ENCODE measurements around the gene E2F1. TPM values are rescaled to one million over a fixed set of nuclear protein-coding genes. Genes with fewer than 3 reads are reported as not detected.
"Not testable (repeated sequence)": the region's sequence is repeated elsewhere in the genome, so short reads cannot be mapped to it uniquely, and the experiment has no call there.

The E2F1 gene
- total RNA-seq, 1 donor from 2014 or later = 8.9 TPM

DNA sequence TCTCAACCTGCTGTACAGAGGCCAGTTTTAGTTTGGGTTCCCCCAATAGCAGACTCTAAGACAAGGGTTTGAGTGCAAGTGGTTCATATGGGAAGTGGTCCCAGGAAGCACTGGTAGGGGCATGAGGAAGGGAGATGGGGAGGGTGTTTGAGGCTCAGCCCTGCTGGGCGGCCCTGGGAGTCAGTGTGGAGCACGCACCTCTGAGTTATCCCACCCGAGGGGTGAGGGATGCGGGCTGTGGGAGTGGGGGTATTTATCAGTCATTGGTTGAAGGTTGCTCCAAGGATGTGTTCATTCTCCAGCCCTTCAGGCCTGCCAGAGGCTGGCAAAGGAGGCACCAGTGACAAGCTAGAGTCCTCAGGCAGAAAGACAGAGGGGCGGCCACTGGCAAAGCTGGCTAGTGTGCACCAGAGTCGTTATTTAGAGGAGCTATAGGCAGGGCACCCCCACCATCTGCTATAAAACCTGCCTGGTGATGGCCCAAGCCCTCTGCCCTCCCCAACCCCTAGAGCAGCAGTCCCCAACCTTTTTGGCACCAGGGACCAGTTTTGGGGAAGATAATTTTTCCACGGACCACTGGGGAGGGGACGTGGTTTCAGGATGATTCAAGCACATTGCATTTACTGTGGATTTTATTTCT, 17.4 kb upstream of the E2F1 start:
- ChIA-PET POLR2A (interaction anchor here (0.5 kb wide), 1 partner anchor 53 kb away, joined by 3 read pairs; no protein-coding TSS in a partner anchor), CTCF (no interaction called here)
- no peaks in the 10 kb centered on the region for H3K27me3 Mint-ChIP-seq
- ATAC-seq (ENCODE audit: low read depth) = no peak
- no peak overlapping the region for H3K27ac Mint-ChIP-seq
- H3K4me1 Mint-ChIP-seq = no peaks in the 10 kb centered on the region
- intact Hi-C loops (cut with micrococcal nuclease) = no loop called here
- TF ChIP-seq, protein P1, sequence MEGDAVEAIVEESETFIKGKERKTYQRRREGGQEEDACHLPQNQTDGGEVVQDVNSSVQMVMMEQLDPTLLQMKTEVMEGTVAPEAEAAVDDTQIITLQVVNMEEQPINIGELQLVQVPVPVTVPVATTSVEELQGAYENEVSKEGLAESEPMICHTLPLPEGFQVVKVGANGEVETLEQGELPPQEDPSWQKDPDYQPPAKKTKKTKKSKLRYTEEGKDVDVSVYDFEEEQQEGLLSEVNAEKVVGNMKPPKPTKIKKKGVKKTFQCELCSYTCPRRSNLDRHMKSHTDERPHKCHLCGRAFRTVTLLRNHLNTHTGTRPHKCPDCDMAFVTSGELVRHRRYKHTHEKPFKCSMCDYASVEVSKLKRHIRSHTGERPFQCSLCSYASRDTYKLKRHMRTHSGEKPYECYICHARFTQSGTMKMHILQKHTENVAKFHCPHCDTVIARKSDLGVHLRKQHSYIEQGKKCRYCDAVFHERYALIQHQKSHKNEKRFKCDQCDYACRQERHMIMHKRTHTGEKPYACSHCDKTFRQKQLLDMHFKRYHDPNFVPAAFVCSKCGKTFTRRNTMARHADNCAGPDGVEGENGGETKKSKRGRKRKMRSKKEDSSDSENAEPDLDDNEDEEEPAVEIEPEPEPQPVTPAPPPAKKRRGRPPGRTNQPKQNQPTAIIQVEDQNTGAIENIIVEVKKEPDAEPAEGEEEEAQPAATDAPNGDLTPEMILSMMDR (IDR thresholded peaks at IDR 0.05) = no peak
- peaks cover 12% of the 10 kb centered on the region for H3K36me3 Mint-ChIP-seq (ENCODE audit: low read depth)
- no peak overlapping the region for H3K4me3 Mint-ChIP-seq
- no peak for DNase-seq
- no peaks in the 10 kb centered on the region for H3K9me3 Mint-ChIP-seq

DNA sequence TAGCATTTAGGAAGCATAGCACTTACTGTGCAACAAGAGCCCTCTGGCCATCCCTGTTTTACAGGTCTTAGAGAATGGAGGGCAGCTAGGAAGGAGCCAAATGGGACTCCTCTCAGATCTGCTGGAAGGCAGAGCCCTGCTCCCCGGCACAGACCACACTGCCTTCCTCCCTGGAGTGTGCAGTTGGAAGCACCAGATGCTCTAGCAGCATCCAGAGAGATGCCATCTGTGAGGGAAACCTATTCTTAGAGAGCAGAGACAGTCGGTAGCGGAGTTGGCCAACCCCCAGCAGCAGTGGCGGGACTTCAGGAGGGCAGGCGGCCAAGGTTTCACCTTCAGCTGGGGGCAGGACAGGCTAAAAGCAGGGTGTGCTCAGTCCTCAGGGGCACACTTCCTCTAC, 16.7 kb upstream of the E2F1 start:
- intact Hi-C loops (cut with micrococcal nuclease) = no loop called here

GRCh38 chr20:33701629-33702450, 15.7 kb upstream of the E2F1 start:
- intact Hi-C loops (cut with micrococcal nuclease) = no loop called here
- Mint-ChIP-seq H3K9me3 (peaks cover 2% of the 10 kb centered on the region), H3K36me3 (ENCODE audit: low read depth) (peaks cover 4% of the 10 kb centered on the region), H3K27me3 (no peaks in the 10 kb centered on the region), H3K27ac (no peak overlapping the region), H3K4me1 (no peaks in the 10 kb centered on the region), H3K4me3 (no peak overlapping the region)
- TF ChIP-seq, protein P1 (IDR thresholded peaks at IDR 0.05) = no peak
- no peak for ATAC-seq (ENCODE audit: low read depth)
- ChIA-PET POLR2A (no interaction called here), CTCF (no interaction called here)
- DNase-seq = no peak

More for the DNA sequence above, 16.7 kb upstream of the E2F1 start:
- peaks cover 12% of the 10 kb centered on the region for H3K36me3 Mint-ChIP-seq (ENCODE audit: low read depth)
- no peaks in the 10 kb centered on the region for H3K27me3 Mint-ChIP-seq
- H3K27ac Mint-ChIP-seq = no peak overlapping the region
- TF ChIP-seq, protein P1 (IDR thresholded peaks at IDR 0.05) = no peak
- ChIA-PET CTCF (no interaction called here), POLR2A (no interaction called here)
- H3K9me3 Mint-ChIP-seq = peaks cover 2% of the 10 kb centered on the region
- no peak for DNase-seq
- H3K4me3 Mint-ChIP-seq = no peak overlapping the region
- no peaks in the 10 kb centered on the region for H3K4me1 Mint-ChIP-seq
- no peak for ATAC-seq (ENCODE audit: low read depth)

- H3K36me3 Mint-ChIP-seq (ENCODE audit: low read depth); H3K9me3 Mint-ChIP-seq; H3K27me3 Mint-ChIP-seq; H3K4me3 Mint-ChIP-seq; H3K4me1 Mint-ChIP-seq; H3K27ac Mint-ChIP-seq; intact Hi-C loops (cut with micrococcal nuclease); POLR2A ChIA-PET; ATAC-seq (ENCODE audit: low read depth); DNase-seq; CTCF ChIA-PET: not testable (repeated sequence)
Measured at GRCh38 chr20:33700696-33701441, 14.7 kb upstream of the E2F1 start.

DNA sequence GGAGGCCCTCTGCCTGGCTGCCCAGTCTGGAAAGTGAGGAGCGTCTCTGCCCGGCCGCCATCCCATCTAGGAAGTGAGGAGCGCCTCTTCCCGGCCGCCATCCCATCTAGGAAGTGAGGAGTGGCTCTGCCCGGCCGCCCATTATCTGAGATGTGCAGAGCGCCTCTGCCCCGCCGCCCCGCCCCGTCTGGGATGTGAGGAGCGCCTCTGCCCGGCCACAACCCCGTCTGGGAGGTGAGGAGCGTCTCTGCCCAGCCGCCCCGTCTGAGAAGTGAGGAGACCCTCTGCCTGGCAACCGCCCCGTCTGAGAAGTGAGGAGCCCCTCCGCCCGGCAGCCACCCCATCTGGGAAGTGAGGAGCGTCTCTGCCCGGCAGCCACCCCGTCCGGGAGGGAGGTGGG, 12.8 kb upstream of the E2F1 start:
- H3K27me3 Mint-ChIP-seq; CTCF ChIA-PET; H3K4me1 Mint-ChIP-seq; ATAC-seq (ENCODE audit: low read depth); DNase-seq; H3K36me3 Mint-ChIP-seq (ENCODE audit: low read depth); POLR2A ChIA-PET; H3K4me3 Mint-ChIP-seq; intact Hi-C loops (cut with micrococcal nuclease); H3K9me3 Mint-ChIP-seq; H3K27ac Mint-ChIP-seq: not testable (repeated sequence)

DNA sequence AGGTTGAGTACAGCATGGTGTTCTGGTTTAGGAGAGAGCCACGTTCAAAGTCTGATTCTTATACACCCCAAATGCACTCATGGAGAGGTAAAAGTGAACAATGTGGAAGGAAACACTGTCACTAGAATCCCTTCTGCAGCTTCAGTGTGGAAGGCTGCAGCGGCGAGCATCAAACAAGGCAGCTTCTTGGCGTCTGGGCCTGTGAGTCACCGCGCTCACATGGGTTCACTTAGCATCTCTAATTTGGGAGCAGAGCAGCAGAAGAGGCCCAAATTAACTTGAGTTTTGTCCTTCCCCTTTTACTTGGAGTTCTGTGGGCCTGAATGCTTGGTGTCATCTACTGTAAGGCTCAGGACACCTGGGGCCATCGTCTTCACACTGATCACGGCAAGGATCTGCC, 10.9 kb upstream of the E2F1 start:
- TF ChIP-seq, protein P1 (IDR thresholded peaks at IDR 0.05) = no peak
- DNase-seq = no peak
- CTCF ChIA-PET = no interaction called here
- Mint-ChIP-seq H3K4me1 (no peaks in the 10 kb centered on the region), H3K36me3 (ENCODE audit: low read depth) (no peaks in the 10 kb centered on the region), H3K27ac (no peak overlapping the region), H3K4me3 (no peak overlapping the region), H3K27me3 (no peaks in the 10 kb centered on the region), H3K9me3 (peaks cover 2% of the 10 kb centered on the region)
- ATAC-seq (ENCODE audit: low read depth) = no peak
- intact Hi-C loops (cut with micrococcal nuclease) = no loop called here
- POLR2A ChIA-PET = no interaction called here
